NOMO-1 (cell line): ENCODE measurements around the gene ZNF607.
"Not testable (repeated sequence)": the region's sequence is repeated elsewhere in the genome, so short reads cannot be mapped to it uniquely, and the experiment has no call there.

Source experiments
- DNase-seq, 2 experiments: peaks; one replicate each; lab custom pipeline; 2025; ENCODE audit not compliant: unreplicated experiment in 2 of 2; lab: John Stamatoyannopoulos, UW

ZNF607 gene

GRCh38 chr19:37719111-37719926 is at the start of gene ZNF607:
TSS of gene ZNF607 (minus strand) at chr19:37719761. CDS start at chr19:37711618, 8,143 bp downstream.
- DNase-seq, result no peak

GRCh38 chr19:37763488-37763887 is 43.9 kb upstream of the ZNF607 start:
- no peak for DNase-seq

- not testable (repeated sequence) for DNase-seq
Observed at GRCh38 chr19:37757683-37758082, 38.1 kb upstream of the ZNF607 start.

GRCh38 chr19:37738371-37738770 is 18.8 kb upstream of the ZNF607 start:
- no peak for DNase-seq

GRCh38 chr19:37725181-37725580 is 5.6 kb upstream of the ZNF607 start:
- DNase-seq, result no peak

GRCh38 chr19:37719927-37720265 is 335 bp upstream of the ZNF607 start:
- no peak for DNase-seq

GRCh38 chr19:37718304-37718703 is 1.3 kb downstream of the ZNF607 start:
- DNase-seq, result no peak

GRCh38 chr19:37716140-37716539 is 3.4 kb downstream of the ZNF607 start:
- no peak for DNase-seq

- DNase-seq, result no peak
Observed at GRCh38 chr19:37706052-37706605, 13.4 kb downstream of the ZNF607 start.

- no peak for DNase-seq
Observed at GRCh38 chr19:37699057-37699456, 20.5 kb downstream of the ZNF607 start.

GRCh38 chr19:37698216-37698615 is 21.3 kb downstream of the ZNF607 start:
- no peak for DNase-seq

GRCh38 chr19:37695144-37695899 is 24.2 kb downstream of the ZNF607 start:
- DNase-seq, result no peak

GRCh38 chr19:37692956-37693620 is 26.5 kb downstream of the ZNF607 start:
- no peak for DNase-seq

- no peak for DNase-seq
Observed at GRCh38 chr19:37691881-37692504, 27.6 kb downstream of the ZNF607 start.

GRCh38 chr19:37683520-37683919 is 36.0 kb downstream of the ZNF607 start:
- DNase-seq, result no peak

- DNase-seq, result no peak
Observed at GRCh38 chr19:37669450-37669914, 50.1 kb downstream of the ZNF607 start.

- DNase-seq, result not testable (repeated sequence)
Observed at GRCh38 chr19:37657157-37657556, 62.4 kb downstream of the ZNF607 start.

- DNase-seq, result no peak
Observed at GRCh38 chr19:37655689-37656371, 63.7 kb downstream of the ZNF607 start.

- DNase-seq, result no peak
Observed at GRCh38 chr19:37655301-37655688, 64.3 kb downstream of the ZNF607 start, which contains the start of gene ZFP30. TSS of gene ZFP30 (minus strand) at chr19:37655465. CDS start at chr19:37647822, 7,643 bp downstream.
